Measurements from ENCODE around the gene ITCH. TPM values are rescaled to one million over a fixed set of nuclear protein-coding genes. Genes with fewer than 3 reads are reported as not detected.

The ITCH gene
- total RNA-seq, 4 donors from 2014 or later, result 37.4 to 48.4 (median 43.4) TPM

- no peaks in the 10 kb centered on the region for H3K27me3 ChIP-seq
- no peaks in the 10 kb centered on the region for H3K9me3 ChIP-seq
- no peak for TF ChIP-seq CTCF (IDR thresholded peaks at IDR 0.05)
- TF ChIP-seq POLR2AphosphoS5 (IDR thresholded peaks at IDR 0.05), result no peak
- no peak for TF ChIP-seq EP300 (IDR thresholded peaks at IDR 0.05)
- no peak for TF ChIP-seq POLR2A (IDR thresholded peaks at IDR 0.05)
- no peak overlapping the region for H3K4me3 ChIP-seq
- DNase-seq (ENCODE audit: low spot score in 2 of 2), result peak; percentile 27 to 28
- peaks cover 73% of the 10 kb centered on the region for H3K36me3 ChIP-seq
- peaks cover 53% of the 10 kb centered on the region for H3K4me1 ChIP-seq
- 81% methylated on average over 3 of the region's 3 CpGs for WGBS
- no peak overlapping the region for H3K27ac ChIP-seq
Observed at GRCh38 chr20:34529742-34530141, 166.7 kb downstream of the ITCH start.

- H3K27me3 ChIP-seq, result no peaks in the 10 kb centered on the region
- no peak for TF ChIP-seq EP300 (IDR thresholded peaks at IDR 0.05)
- no peak for TF ChIP-seq POLR2AphosphoS5 (IDR thresholded peaks at IDR 0.05)
- TF ChIP-seq CTCF (IDR thresholded peaks at IDR 0.05), result no peak
- no peak for TF ChIP-seq POLR2A (IDR thresholded peaks at IDR 0.05)
- DNase-seq (ENCODE audit: low spot score in 2 of 2), result peak; percentile 30 to 35
- WGBS, result 79% methylated on average over 5 of the region's 5 CpGs
- no peaks in the 10 kb centered on the region for H3K9me3 ChIP-seq
- H3K4me3 ChIP-seq, result no peak overlapping the region
- peaks cover 47% of the 10 kb centered on the region for H3K4me1 ChIP-seq
- no peak overlapping the region for H3K27ac ChIP-seq
- H3K36me3 ChIP-seq, result peaks cover 79% of the 10 kb centered on the region
Observed at GRCh38 chr20:34530342-34530741, 167.3 kb downstream of the ITCH start.

GRCh38 chr20:34531608-34532265 lies 168.7 kb downstream of the ITCH start:
- peaks cover 93% of the 10 kb centered on the region for H3K36me3 ChIP-seq
- H3K27me3 ChIP-seq, result no peaks in the 10 kb centered on the region
- no peak overlapping the region for H3K4me3 ChIP-seq
- H3K4me1 ChIP-seq, result peaks cover 35% of the 10 kb centered on the region
- TF ChIP-seq POLR2A (IDR thresholded peaks at IDR 0.05) (no peak), POLR2AphosphoS5 (IDR thresholded peaks at IDR 0.05) (no peak), EP300 (IDR thresholded peaks at IDR 0.05) (no peak), CTCF (IDR thresholded peaks at IDR 0.05) (no peak)
- DNase-seq (ENCODE audit: low spot score in 2 of 2), result peak; percentile 50 to 59
- H3K9me3 ChIP-seq, result no peaks in the 10 kb centered on the region
- no peak overlapping the region for H3K27ac ChIP-seq
- 78% methylated on average over 8 of the region's 8 CpGs for WGBS

- no peak overlapping the region for H3K4me3 ChIP-seq
- no peaks in the 10 kb centered on the region for H3K27me3 ChIP-seq
- no peak overlapping the region for H3K27ac ChIP-seq
- peak; percentile 27 to 58 for DNase-seq (ENCODE audit: low spot score in 2 of 2)
- peaks cover 31% of the 10 kb centered on the region for H3K4me1 ChIP-seq
- 85% methylated on average over 8 of the region's 8 CpGs for WGBS
- no peak for TF ChIP-seq EP300 (IDR thresholded peaks at IDR 0.05)
- TF ChIP-seq POLR2AphosphoS5 (IDR thresholded peaks at IDR 0.05), result no peak
- no peak for TF ChIP-seq POLR2A (IDR thresholded peaks at IDR 0.05)
- TF ChIP-seq CTCF (IDR thresholded peaks at IDR 0.05), result no peak
- peaks cover 93% of the 10 kb centered on the region for H3K36me3 ChIP-seq
- no peaks in the 10 kb centered on the region for H3K9me3 ChIP-seq
Observed at GRCh38 chr20:34532320-34532719, 169.2 kb downstream of the ITCH start.

GRCh38 chr20:34532756-34533155 lies 169.7 kb downstream of the ITCH start:
- DNase-seq (ENCODE audit: low spot score in 2 of 2), result peak in 1 of 2 donors; percentile 44
- Histone ChIP-seq H3K36me3 (peaks cover 93% of the 10 kb centered on the region), H3K27me3 (no peaks in the 10 kb centered on the region), H3K9me3 (no peaks in the 10 kb centered on the region), H3K4me1 (peaks cover 31% of the 10 kb centered on the region), H3K27ac (no peak overlapping the region), H3K4me3 (no peak overlapping the region)
- TF ChIP-seq POLR2A (IDR thresholded peaks at IDR 0.05) (no peak), POLR2AphosphoS5 (IDR thresholded peaks at IDR 0.05) (no peak), EP300 (IDR thresholded peaks at IDR 0.05) (no peak), CTCF (IDR thresholded peaks at IDR 0.05) (no peak)
- WGBS, result 100% methylated on average over 1 of the region's 7 CpGs
